Motor neuron (in vitro differentiated cells): Measurements from ENCODE around the gene ZBED3. TPM values are rescaled to one million over a fixed set of nuclear protein-coding genes. Genes with fewer than 3 reads are reported as not detected.
A peak's percentile ranks its signal among the peaks of the same experiment; 100 is the strongest.
"Not testable (repeated sequence)": the region's sequence is repeated elsewhere in the genome, so short reads cannot be mapped to it uniquely, and the experiment has no call there.

Experiments used
- ATAC-seq, 8 experiments: fragments of 200-7000 bp; cut with Tn5 transposase; replicated peaks in 6 of 8; 2 replicates each; pipeline ENCODE4 v1.8.0; 2021; ENCODE audit warnings: mild to moderate bottlenecking in 8 of 8, moderate library complexity in 8 of 8
- H3K27ac ChIP-seq, 2 donors: fragments of 250-450 bp; sonication (Bioruptor Pico); 2 replicates each; pipeline ENCODE4 v1.9.0; 2021; ENCODE audit warnings: antibody characterized with exemption in 2 of 2, mild to moderate bottlenecking in 2 of 2, moderate library complexity in 1 of 2
- H3K4me1 ChIP-seq, 2 donors: fragments of 250-450 bp; sonication (Bioruptor Pico); replicated peaks in 1 of 2; 2 replicates each; pipeline ENCODE4 v1.6.1; 2021; ENCODE audit warnings: antibody characterized with exemption in 2 of 2, mild to moderate bottlenecking in 2 of 2, moderate library complexity in 1 of 2
- H3K4me3 ChIP-seq, 5 donors: fragments of 250-450 bp; sonication (Bioruptor Pico); 2 replicates each; pipeline ENCODE4 v1.9.0; 2021; ENCODE audit warnings: antibody characterized with exemption in 5 of 5, mild to moderate bottlenecking in 5 of 5, moderate library complexity in 4 of 5
- WGBS, 10 experiments: fragments of 450-650 bp; shearing (Covaris generic); methylation state at CpG; one replicate each; pipeline ENCODE4 v1.0.0; 2022; 5-methylcytosine and 5-hydroxymethylcytosine counted together
- in situ Hi-C, 9 experiments: fragments of 400-800 bp; cut with MboI; loops; one replicate each; pipeline ENCODE4 v1.15.0; 2021; ENCODE audit warnings: low sequenced_read_pairs in 9 of 9, low pct_unique_long_range_greater_than_20kb in 2 of 9; ENCODE audit not compliant: unreplicated experiment in 9 of 9
- total RNA-seq, 8 experiments: library from RNA; unstranded; fragments of 300-600 nt; gene quantifications; 2 replicates each; pipeline versions ENCODE4 v1.2.3 to v1.2.4, GENCODE V29; 2022

Gene ZBED3
- total RNA-seq, 8 experiments from 2014 or later, result 2.0 to 12.8 (median 4.1) TPM

DNA sequence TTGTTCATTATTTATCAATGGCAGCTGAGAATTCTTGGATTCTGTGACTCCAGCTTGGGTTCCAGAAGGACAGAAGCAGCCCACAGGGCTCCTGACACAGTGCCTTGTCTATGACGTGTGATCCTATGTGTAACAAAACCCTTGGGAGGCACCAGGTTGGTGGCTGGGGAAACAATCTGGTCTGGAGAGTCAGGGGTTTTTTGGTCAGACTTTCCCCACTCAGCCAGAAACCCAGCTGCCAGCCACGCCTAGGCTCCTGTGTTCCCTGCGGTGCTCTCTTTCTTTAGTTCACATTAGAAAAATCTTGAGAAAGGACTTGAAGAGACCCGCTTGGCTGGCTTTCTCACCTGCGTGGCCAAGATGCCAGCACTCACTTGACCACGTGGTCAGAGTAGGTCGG, 15.5 kb upstream of the ZBED3 start:
- in situ Hi-C loops, result no loop called here
- Histone ChIP-seq H3K27ac (no peak overlapping the region), H3K4me3 (no peak overlapping the region), H3K4me1 (no peaks in the 10 kb centered on the region)
- 60 to 100% (median 80%) methylated on average over 1 to 4 of the region's 7 CpGs; no CpG with 5 or more reads in 3 of the 10 experiments for WGBS, 10 experiments
- no peak for ATAC-seq

DNA sequence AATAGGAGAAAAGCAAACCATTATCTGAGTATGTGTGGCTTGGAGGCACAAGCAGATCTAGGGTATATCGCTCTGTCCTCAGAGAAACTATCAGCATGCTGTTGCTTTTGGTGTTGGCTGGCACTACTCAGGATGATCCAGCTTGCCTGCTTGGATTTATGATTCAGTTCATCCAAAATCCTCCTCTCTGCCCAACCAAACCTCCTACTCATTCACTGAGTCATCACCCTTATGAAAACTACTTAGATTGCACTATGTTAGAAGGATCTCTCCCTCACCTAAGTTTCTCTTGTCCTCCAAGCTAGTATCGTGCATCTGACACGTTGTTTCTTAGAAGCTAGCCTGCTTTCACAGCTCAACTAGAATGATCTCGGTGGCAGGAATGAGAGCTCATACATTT, 14.2 kb upstream of the ZBED3 start:
- no peak for ATAC-seq
- WGBS, 10 experiments, result 45 to 100% (median 82%) methylated on average over 1 to 4 of the region's 4 CpGs; no CpG with 5 or more reads in 4 of the 10 experiments
- in situ Hi-C loops, result no loop called here

DNA sequence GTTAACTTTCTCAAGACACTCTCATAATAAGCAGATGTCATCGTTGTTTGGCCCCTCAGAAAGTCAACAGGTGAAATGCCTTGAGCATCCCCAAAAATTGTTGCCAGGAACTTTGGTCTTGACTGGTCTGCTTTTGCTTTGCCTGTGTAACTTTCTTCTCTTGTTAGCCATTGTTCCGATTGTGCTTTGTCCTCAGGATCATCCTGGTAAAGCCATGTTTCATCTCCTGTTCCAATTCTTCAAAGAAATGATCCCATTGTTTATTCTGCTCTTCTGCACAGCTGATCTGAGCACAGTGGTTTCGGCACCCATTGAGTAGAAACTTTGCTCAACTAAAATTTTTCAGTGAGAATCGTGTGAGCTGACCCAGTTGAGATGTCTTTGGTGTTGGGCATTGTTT, 8.1 kb upstream of the ZBED3 start:
- Histone ChIP-seq H3K4me1 (no peaks in the 10 kb centered on the region), H3K4me3 (no peak overlapping the region), H3K27ac (no peak overlapping the region)
- in situ Hi-C loops, result no loop called here
- WGBS, 10 experiments, result 8 to 100% (median 83%) methylated on average over 1 to 4 of the region's 4 CpGs; no CpG with 5 or more reads in 1 of the 10 experiments
- ATAC-seq, result no peak

More for the DNA sequence above, 14.2 kb upstream of the ZBED3 start:
- no peak overlapping the region for H3K4me3 ChIP-seq
- H3K4me1 ChIP-seq, result no peaks in the 10 kb centered on the region
- no peak overlapping the region for H3K27ac ChIP-seq

DNA sequence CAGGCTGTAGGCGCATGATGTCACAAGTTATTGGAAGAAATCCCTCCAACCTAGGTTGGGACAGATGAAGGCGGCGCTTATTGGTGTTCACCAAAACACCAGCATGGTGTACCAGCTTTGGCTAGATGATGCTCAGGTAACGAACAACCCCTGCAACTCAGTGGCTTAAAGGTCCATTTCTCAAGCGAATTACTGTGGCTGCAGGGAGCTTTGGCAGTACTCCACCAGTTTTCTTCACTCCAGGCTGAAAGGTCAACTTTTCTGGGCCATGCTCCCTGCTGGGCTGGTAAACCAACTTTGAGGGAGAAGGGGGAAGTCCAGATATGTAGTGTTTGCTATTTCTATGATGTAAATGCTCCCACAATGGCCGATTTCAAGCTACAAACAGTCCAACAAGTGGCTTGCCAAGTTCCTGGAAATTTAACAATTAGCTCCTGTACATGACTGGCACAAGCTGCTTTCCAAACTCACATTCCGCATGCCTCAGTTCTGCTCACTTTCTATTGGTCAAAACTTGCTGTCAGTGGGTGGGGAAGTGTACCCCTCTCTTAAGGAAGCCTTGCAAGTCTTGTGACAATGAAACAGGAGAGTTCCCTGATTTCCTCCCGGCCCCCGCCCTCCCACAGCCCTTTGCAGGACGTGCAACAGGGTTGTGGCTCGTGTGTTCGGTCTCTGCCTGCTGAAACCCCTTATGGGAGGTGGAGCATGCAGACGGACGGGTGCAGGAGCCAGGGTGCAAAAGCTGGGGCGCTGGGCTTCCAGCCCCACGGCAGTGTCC, 588 bp upstream of the ZBED3 start:
- peaks cover 9 to 18% of the 10 kb centered on the region in 2 donors for H3K4me1 ChIP-seq
- WGBS, 10 experiments, result 0 to 60% (median 28%) methylated on average over 1 to 7 of the region's 16 CpGs; no CpG with 5 or more reads in 3 of the 10 experiments
- in situ Hi-C loops, result no loop called here
- peak overlapping the region; percentile 93 to 95 for H3K27ac ChIP-seq
- H3K4me3 ChIP-seq, result peak overlapping the region; percentile 67 to 85 (median 76)
- peak in 5 of 8 experiments; percentile 2 to 19 (median 13) for ATAC-seq

GRCh38 chr5:77086368-77086688, 757 bp downstream of the ZBED3 start:
- in situ Hi-C loops, result no loop called here
- WGBS, 10 experiments, result 0 to 9% (median 0%) methylated on average over 1 to 6 of the region's 6 CpGs; no CpG with 5 or more reads in 2 of the 10 experiments
- ATAC-seq, result no peak
- Histone ChIP-seq H3K4me1 (peaks cover 9 to 18% of the 10 kb centered on the region in 2 donors), H3K4me3 (peak overlapping the region; percentile 67 to 85 (median 76)), H3K27ac (peak overlapping the region; percentile 93 to 95)

GRCh38 chr5:77083088-77083487, 4.0 kb downstream of the ZBED3 start:
- no peak overlapping the region for H3K4me3 ChIP-seq
- ATAC-seq, result no peak
- 0 to 100% (median 97%) methylated on average over 1 to 5 of the region's 6 CpGs; no CpG with 5 or more reads in 4 of the 10 experiments for WGBS, 10 experiments
- in situ Hi-C loops, result no loop called here
- peaks cover 9 to 15% of the 10 kb centered on the region in 2 donors for H3K4me1 ChIP-seq
- H3K27ac ChIP-seq, result no peak overlapping the region

DNA sequence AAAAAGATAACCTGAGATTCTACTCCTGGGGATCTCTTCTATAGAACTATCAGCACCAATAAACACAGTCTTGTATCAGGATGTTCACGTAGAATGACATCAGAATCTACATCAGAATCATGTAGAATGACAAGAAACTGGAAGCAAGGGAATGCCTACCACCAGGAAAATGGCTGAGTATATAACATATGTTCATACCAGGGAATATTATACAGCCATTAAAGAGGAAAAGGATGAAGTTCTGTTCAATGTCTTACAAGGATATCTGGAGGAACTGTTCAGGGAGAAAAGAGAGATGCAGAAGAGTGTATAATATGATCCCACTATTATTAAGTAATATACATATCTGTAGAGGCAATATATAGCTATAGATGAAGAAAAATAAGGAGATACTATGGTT, 4.8 kb downstream of the ZBED3 start:
- in situ Hi-C loops, result no loop called here
- Histone ChIP-seq H3K4me3 (no peak overlapping the region), H3K27ac (no peak overlapping the region), H3K4me1 (peaks cover 8 to 10% of the 10 kb centered on the region in 2 donors)
- ATAC-seq, result no peak
- 33 to 100% (median 69%) methylated on average over 1 of the region's 1 CpG; no CpG with 5 or more reads in 3 of the 10 experiments for WGBS, 10 experiments

DNA sequence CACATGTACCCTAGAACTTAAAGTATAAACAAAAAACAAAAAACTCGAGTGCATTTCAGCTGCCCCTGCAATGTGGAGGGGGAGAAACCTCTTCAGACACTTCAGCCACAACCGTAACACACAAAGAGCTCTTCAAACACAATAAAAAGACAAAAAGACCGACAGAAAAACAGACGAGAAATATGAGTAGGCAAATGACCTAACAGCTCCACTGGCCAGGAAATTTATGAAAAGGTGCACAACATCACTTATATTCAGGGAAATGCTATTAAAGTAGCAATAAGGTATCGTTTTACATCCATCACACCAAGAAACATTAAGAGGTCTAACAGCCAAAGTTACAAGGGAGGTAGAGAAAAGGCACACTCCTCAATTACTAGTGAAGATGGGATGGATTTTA, 6.2 kb downstream of the ZBED3 start:
- in situ Hi-C loops, result no loop called here
- 58 to 91% (median 74%) methylated on average over 2 to 4 of the region's 5 CpGs; no CpG with 5 or more reads in 2 of the 10 experiments for WGBS, 10 experiments
- Histone ChIP-seq H3K4me1 (peaks cover 8 to 10% of the 10 kb centered on the region in 2 donors), H3K27ac (no peak overlapping the region), H3K4me3 (no peak overlapping the region)
- no peak for ATAC-seq

GRCh38 chr5:77080479-77080878, 6.6 kb downstream of the ZBED3 start:
- in situ Hi-C loops, H3K27ac ChIP-seq, ATAC-seq, H3K4me1 ChIP-seq, H3K4me3 ChIP-seq: not testable (repeated sequence)
- WGBS, 10 experiments, result 75 to 100% (median 87%) methylated on average over 1 to 6 of the region's 11 CpGs; no CpG with 5 or more reads in 5 of the 10 experiments

DNA sequence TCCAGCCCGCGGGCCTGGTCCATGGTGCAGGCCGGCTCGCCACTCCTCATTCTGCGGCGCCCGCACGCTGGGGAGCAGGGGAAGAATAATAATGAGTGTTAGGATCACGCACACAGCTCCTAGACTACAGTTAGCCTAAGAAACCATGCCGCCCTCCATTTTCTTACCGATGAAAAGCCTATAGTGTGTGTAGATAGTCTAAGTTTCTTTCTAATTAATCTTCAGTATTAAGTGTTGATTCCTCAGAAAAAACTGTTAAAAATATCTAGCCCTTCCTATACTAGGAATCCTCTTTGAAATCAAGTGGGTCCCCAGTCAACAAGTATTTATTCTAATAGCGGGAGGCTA, 9.3 kb downstream of the ZBED3 start:
- Histone ChIP-seq H3K4me1 (peaks cover 0 to 6% of the 10 kb centered on the region in 2 donors), H3K4me3 (peak overlapping the region in 4 of 5 donors; percentile 27 to 39 (median 36)), H3K27ac (peak overlapping the region in 1 of 2 donors; percentile 55)
- 33 to 100% (median 64%) methylated on average over 1 to 6 of the region's 12 CpGs; no CpG with 5 or more reads in 3 of the 10 experiments for WGBS, 10 experiments
- ATAC-seq, result no peak
- in situ Hi-C loops, result no loop called here

DNA sequence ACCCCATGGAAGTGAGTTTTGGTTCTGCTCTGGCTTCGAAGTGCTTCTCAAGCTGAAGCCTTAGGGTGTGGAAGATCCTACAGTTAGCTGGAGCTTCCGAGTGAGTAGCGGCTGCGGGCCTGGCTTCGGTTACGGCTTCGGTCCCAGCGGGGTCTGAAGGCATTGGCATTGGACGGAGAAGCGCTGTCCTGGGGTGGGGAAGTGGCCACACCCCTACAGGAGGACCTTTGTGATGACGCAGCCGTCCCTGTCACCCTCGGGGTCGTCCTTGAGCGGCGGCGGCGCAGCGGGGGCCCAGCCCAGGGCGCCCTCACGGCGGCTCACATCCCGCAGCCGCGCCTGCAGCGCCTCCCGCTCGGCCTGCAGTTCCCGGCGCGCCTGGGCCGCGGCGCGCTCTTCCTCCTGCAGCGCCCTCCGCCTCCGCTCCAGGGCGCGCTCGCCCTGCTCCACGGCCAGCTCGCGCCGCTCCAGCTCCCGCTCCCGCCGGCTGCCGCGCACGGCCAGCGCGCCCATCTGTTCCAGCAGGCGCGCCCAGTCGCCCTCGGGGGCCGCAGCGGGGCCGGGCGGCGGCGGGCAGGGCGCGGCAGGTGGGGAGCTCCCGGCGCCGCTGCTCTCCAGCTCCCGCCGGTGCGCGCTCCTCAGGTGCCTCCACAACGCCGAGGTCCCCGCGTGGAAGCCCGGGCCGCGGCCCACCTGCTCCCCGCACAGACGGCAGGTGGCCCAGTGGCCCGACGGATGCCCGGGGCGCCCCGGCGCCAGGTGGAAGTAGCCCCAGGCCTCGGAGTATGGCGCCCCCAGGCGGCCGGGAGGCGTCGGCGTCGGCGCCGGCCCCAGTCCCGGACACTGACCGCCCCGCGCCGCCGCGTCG, 9.9 kb downstream of the ZBED3 start:
- Histone ChIP-seq H3K4me3 (peak overlapping the region; percentile 20 to 39 (median 35)), H3K27ac (peak overlapping the region in 1 of 2 donors; percentile 55), H3K4me1 (peaks cover 0 to 6% of the 10 kb centered on the region in 2 donors)
- 13 to 54% (median 34%) methylated on average over 2 to 6 of the region's 105 CpGs; no CpG with 5 or more reads in 6 of the 10 experiments for WGBS, 10 experiments
- peak; percentile 81 to 98 (median 88) for ATAC-seq
- in situ Hi-C loops, result no loop called here

- Histone ChIP-seq H3K4me1 (peaks cover 0 to 6% of the 10 kb centered on the region in 2 donors), H3K27ac (no peak overlapping the region), H3K4me3 (no peak overlapping the region)
- WGBS, 10 experiments, result 40 to 100% (median 93%) methylated on average over 1 to 3 of the region's 4 CpGs; no CpG with 5 or more reads in 2 of the 10 experiments
- ATAC-seq, result peak in 1 of 8 experiments; percentile 1
- in situ Hi-C loops, result no loop called here
Observed at GRCh38 chr5:77074745-77075144, 12.3 kb downstream of the ZBED3 start.

DNA sequence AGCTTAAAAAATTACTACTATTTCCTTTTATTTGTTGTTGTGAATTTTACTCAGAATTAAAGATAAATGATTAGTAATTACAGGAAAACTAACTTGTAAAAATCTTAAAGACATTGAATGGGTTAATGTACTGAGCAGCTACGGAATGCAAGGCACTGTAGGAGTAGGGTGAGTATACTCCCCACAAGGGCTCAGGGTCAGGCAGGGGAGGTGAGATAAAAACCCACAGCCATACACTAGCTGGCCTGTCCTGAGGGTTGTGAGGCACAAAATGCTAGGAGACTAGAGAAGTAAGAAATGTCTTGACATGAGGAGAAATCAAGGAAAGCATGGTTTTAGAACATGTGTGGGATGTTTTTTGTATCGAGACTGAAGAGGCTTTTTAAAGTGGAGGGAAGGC, 13.4 kb downstream of the ZBED3 start:
- peaks cover 0 to 6% of the 10 kb centered on the region in 2 donors for H3K4me1 ChIP-seq
- H3K4me3 ChIP-seq, result no peak overlapping the region
- WGBS, 10 experiments, result 48 to 100% (median 76%) methylated on average over 1 to 2 of the region's 2 CpGs; no CpG with 5 or more reads in 2 of the 10 experiments
- no peak for ATAC-seq
- no peak overlapping the region for H3K27ac ChIP-seq
- in situ Hi-C loops, result no loop called here
